Fibroblast of skin of scalp (primary cell): ENCODE data around the gene C20orf202.

ENCODE experiments used
- DNase-seq: peaks from one replicate; pipeline ENCODE4 v3.0.0-alpha.2; 2013

C20orf202 gene

GRCh38 chr20:1184638-1185315, 18.5 kb upstream of the C20orf202 start, which contains the start of gene TMEM74B:
Gene TMEM74B (minus strand): TSS chr20:1184981. CDS start chr20:1183801, 1,180 bp downstream.
- DNase-seq, result no peak

- DNase-seq, result no peak
Measured at GRCh38 chr20:1185316-1185741, 17.9 kb upstream of the C20orf202 start.

GRCh38 chr20:1185790-1186334, 17.4 kb upstream of the C20orf202 start:
- DNase-seq, result peak; percentile 53

DNA sequence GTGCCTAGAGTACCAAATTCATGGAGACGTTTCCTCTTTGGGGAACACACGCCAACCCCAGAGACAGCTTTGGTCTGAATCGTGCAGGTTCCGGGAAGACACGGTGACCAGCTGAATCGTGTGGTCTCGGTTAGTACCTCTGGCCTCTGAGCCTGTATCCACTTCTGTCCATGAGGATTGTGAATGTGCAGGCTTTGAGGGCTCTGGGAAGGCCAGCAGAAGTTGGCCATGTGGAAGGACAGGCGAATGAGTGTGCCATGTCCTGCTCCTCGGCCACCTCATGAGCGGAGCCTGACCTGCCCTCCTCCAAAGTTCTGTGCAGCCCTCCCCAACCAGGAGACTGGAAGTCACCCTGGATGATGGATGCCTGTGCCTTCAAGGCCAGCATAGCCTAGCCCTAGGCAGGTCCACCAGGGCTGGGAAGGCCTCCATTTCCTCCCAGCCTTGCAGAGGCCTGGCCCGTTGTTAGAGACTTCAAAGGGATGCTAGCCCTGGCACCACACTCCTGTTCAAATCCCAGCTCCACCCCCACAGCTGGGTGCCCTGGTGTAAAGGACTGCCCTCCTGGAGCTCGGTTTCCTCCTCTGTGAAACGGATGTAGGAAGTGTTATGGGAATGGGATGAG, 16.8 kb upstream of the C20orf202 start:
- no peak for DNase-seq

DNA sequence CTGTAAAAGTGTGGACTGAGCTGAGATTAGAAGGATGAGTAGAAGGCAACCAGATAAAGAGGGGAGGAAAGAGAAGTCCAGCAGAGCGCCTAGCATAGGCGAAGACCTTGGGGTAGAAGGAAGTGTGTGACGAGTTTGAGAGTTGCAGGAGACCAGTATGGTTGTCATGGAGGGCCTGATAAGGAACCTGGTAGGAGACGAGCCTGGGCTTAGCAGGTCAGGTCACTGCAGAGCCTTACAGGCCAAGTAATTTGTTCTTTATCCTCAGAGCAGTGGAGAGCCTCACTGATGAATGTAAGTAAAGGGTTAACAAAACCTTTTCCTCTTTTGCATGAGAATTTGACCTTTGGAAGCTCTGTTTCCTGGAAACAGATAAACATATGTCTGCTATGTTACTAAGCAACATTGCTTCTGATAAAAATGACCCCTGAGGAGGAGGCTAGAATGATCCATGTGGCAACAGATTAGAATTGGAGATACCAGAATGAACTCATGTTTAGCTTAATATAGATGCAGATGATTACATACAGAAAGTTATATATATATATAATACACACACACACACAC, 15.6 kb upstream of the C20orf202 start:
- DNase-seq, result no peak

DNA sequence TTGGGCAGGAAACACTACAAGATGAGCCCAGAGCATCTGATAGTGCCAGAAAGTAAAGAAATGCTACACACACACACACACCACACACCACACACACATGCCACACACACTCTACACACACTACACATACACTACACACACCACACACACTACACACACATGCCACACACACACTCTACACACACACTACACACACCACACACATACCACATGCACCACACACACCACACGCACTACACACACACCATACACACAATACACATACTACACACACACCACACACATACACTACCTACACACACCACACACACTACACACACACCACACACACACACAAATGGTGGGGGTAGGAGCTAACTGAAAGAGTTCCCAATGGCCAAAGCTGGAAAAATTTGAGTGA, 14.9 kb upstream of the C20orf202 start:
- DNase-seq, result no peak

DNA sequence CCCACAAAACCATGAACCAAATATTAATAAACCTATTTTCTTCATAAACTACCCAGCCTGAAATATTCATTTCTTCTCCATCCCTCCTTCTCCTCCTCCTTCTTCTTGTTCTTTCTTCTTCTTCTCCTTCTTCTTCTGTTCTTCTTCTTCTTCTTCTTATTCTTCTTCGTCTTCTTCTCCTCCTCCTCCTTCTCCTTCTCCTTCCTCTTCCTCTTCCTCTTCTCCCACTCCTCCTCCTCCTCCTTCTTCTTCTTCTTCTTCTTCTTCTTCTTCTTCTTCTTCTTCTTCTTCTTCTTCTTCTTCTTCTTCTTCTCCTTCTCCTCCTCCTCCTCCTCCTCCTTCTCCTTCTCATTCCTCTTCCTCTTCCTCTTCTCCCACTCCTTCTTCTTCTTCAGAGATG, 13.4 kb upstream of the C20orf202 start:
- no peak for DNase-seq

DNA sequence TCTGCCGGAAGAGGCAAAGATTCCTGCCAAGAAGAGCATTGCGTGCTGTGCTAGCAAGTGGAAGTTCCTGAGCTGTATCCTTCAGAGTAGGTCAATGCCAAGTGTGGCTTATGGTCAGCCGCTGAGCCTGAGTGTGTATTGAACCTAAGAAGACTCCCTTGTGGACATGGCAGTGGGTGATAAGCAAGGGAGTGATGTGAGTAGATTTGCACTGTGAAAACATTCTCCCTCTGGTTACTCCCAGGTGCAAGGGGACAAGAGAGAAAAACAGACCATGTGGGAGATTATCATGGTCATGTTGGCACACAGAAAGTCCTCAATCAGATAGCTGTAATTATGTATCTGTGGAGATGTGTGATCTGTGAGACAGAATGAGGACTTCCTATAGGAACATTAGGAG, 12.4 kb upstream of the C20orf202 start:
- DNase-seq, result no peak

DNA sequence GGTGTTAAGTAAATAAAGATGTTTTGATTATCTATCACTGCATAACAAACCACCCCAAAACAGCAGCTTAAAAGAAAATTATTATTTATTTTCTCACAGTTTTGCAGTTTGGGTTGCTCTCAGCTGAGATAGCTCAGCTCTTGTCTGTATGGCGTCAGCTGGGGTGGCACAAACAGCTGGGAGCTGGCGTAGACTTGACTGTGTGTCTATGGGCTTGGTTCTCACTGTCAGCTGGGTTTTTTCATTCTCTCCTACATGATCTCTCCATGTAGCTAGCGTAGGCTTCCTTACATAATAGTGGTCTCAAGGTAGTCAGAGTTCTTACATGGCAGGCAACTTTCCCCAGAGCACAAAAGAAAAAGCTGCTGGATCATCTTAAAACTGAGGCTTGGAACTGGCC, 12.0 kb upstream of the C20orf202 start:
- no peak for DNase-seq

GRCh38 chr20:1195226-1195625, 8.0 kb upstream of the C20orf202 start:
- DNase-seq, result no peak

- DNase-seq, result no peak
Measured at GRCh38 chr20:1196634-1197033, 6.6 kb upstream of the C20orf202 start.

DNA sequence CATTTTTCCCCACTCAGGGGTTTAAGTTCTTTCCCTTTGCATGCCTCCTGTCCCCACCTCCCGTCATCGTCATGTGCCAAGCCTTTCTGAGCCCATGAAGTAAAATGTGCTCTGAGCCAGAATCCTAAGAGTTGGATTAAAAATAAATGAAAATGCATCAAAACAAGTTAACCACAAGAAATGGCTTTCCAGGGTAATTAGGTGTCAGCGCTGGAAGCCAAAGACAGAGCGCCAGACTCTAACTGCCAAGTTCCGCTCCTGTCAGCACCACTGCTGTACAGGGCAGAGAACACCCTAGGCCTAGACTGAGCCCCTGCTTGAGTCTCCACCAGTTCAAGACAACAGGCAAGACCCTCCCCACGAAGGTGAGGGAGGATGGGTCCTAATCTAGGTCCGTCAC, 5.5 kb upstream of the C20orf202 start:
- no peak for DNase-seq

DNA sequence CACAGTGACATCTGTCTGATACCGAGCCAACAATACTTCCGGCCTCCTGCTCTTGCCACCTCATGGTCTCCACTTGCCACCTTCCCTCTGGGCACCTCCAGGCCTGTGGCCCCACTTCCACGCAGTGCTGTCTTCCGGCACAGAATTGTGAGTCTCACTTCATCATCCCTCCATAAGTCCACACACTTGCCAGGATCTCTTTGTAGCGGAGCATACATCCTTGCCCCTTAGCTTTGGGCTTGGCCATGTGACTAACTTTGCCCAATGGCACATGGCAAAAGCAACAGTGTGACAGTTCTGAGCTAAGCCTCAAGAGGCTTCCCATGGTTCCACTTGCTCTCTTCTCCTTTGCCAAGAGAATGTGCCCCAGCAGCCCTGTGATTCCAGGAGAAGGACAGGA, 4.5 kb upstream of the C20orf202 start:
- DNase-seq, result no peak

- DNase-seq, result no peak
Measured at GRCh38 chr20:1199212-1199873, 3.9 kb upstream of the C20orf202 start.

DNA sequence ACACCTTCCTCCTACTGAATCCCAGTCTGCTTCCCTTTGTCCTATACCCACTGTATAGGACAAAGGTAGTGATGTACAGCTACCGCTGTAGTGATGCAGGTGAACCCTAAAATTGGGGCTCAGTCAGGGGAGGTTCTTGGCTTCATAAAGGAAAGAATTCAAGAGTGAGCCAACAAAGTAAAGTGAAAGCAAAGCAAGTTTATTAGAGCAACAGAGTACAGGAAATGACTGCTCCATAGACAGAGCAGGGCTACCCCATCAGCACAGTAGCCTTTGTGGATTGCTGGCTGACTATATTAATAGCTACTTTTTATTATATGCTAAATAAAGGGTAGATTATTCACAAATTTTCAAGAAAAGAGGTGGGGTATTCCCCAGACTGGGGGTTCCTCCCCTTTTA, 3.3 kb upstream of the C20orf202 start:
- no peak for DNase-seq

DNA sequence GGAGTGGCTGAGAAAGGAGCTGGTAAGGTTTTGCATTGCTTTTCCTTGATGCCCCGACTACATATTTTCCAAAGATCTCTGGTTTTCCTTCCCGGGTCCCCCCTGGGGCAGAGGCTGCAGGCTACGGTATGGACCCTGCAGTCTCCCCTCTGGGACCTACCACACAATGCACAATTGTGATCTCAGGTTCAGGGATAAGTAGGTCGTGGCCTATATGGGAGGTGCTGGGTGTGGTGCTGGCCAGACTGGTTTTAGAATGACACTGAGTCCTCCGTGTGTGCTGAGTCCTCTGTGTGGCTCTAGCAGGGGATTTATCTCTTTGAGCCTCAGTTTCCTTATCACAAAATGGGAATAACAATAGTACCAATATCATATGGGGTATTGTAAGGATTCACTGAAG, 376 bp downstream of the C20orf202 start:
- DNase-seq, result no peak

- no peak for DNase-seq
Measured at GRCh38 chr20:1204113-1204512, 859 bp downstream of the C20orf202 start.

DNA sequence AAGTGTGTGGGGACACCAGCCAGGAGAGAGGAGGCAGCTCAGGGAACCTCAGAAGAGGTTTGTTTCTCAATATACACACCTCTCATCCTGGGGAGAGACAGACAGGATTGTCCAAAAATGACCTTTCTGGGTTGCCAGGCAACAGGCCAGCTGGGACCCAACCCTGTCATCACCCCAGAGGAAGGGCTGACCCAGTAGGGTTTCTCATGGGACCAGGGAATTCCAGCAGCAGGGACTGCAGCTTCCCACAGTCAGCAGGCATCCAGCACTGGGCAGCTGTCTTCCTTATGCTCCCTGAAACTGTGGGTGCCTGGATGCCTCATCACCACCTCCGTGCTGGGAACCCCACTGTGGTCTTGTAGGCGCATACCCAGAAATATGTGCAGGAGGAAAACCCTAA, 1.3 kb downstream of the C20orf202 start:
- no peak for DNase-seq

- no peak for DNase-seq
Measured at GRCh38 chr20:1205802-1206201, 2.5 kb downstream of the C20orf202 start.

DNA sequence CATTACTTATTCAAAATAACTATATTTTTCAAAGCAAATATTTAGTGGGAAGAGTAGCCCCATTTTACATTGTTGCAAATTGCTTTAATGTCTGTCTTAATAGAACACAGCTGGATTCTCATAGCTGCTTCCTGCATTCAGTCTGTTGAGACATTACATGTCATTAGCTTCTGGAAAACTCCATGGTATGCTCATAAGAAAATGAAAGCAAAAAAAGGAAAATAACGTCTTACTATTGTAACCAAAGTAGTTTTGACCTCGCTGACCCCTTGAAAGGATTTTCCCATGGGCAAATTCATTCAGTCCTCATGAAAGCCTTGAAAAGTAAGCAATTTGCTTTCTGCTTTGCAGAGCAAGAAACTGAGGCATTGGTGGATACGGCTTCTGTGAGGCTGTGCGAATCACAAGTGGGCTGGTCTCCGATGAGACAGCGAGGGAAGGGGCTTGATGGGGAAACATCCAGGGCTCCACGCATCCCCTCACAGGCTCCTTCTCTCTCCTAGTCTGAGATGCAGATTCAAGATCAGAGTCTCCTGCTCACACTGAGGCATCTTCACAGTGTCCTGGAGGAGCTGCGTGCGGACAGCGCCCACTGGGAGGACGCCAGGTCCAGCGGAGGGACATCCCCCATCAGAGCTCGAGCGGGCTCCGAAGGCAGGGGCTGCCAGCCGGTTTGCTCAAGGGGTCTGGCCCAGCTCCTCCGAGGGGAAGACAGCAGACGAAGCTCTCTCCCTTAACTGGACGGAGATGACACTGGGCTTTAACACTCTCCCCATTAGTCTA, 3.3 kb downstream of the C20orf202 start:
- peak; percentile 7 for DNase-seq

- DNase-seq, result no peak
Measured at GRCh38 chr20:1207293-1207878, 4.1 kb downstream of the C20orf202 start.
